WTC11 (cell line): Measurements from ENCODE around the gene RASAL2.

Experiments
- AFF4 ChIP-seq: sonication (generic); formaldehyde crosslinking; IDR thresholded peaks from 2 replicates; pipeline ENCODE4 v1.8.1; 2023; ENCODE audit warnings: mild to moderate bottlenecking, missing genetic modification reagents, borderline replicate concordance
- CREB1 ChIP-seq: sonication (generic); formaldehyde crosslinking; IDR thresholded peaks from 2 replicates; pipeline ENCODE4 v1.8.0; 2023; ENCODE audit warnings: mild to moderate bottlenecking, missing genetic modification reagents
- CTCF ChIP-seq: fragments of 200-600 bp; IDR thresholded peaks from 2 replicates; pipeline ENCODE4 v1.8.0; 2022; ENCODE audit warnings: antibody characterized with exemption
- E2F1 ChIP-seq: sonication (generic); formaldehyde crosslinking; IDR thresholded peaks from 2 replicates; pipeline ENCODE4 v1.8.0; 2022; ENCODE audit warnings: mild to moderate bottlenecking, missing genetic modification reagents
- MLX ChIP-seq: sonication (generic); formaldehyde crosslinking; IDR thresholded peaks from 2 replicates; pipeline ENCODE4 v1.8.1; 2023; ENCODE audit warnings: mild to moderate bottlenecking, missing genetic modification reagents, moderate library complexity
- SP1 ChIP-seq: sonication (generic); formaldehyde crosslinking; conservative IDR thresholded peaks from 2 replicates; pipeline ENCODE4 v1.8.1; 2022; ENCODE audit warnings: missing genetic modification reagents
- TEAD1 ChIP-seq: sonication (generic); formaldehyde crosslinking; IDR thresholded peaks from 2 replicates; pipeline ENCODE4 v1.8.0; 2022; ENCODE audit warnings: mild to moderate bottlenecking, missing genetic modification reagents
- ZNF138 ChIP-seq: sonication (generic); formaldehyde crosslinking; conservative IDR thresholded peaks from 2 replicates; pipeline ENCODE4 v1.8.1; 2022; ENCODE audit warnings: mild to moderate bottlenecking, moderate library complexity, missing genetic modification reagents

GRCh38 chr1:178091986-178092745 is 1.7 kb upstream of the RASAL2 start:
- TF ChIP-seq CTCF, result no peak
- TF ChIP-seq TEAD1 (CRISPR knock-in tag), result no peak
- TF ChIP-seq ZNF138 (CRISPR knock-in tag), result no peak
- no peak for TF ChIP-seq SP1 (CRISPR knock-in tag)
- no peak for TF ChIP-seq AFF4 (CRISPR knock-in tag)
- no peak for TF ChIP-seq MLX (CRISPR knock-in tag)
- no peak for TF ChIP-seq E2F1 (CRISPR knock-in tag)
- TF ChIP-seq CREB1, result no peak
